Measurements from ENCODE around the gene BICD1. TPM values are rescaled to one million over a fixed set of nuclear protein-coding genes. Genes with fewer than 3 reads are reported as not detected.

Gene BICD1
- polyA plus RNA-seq, 1 of the 3 experiments (the other 2 are of a cell fraction) = 12.1 TPM

GRCh38 chr12:32336261-32336660, 229.6 kb downstream of the BICD1 start:
- DNase-seq = no peak
- POLR2A ChIA-PET = no interaction called here
- WGBS (ENCODE audit: low lambda C conversion rate) = 93% methylated on average over 4 of the region's 4 CpGs

GRCh38 chr12:32343496-32343895, 236.8 kb downstream of the BICD1 start:
- DNase-seq = no peak
- H3K4me2 ChIP-seq = no peak overlapping the region
- no peak overlapping the region for H3K4me3 ChIP-seq (ENCODE audit: low read depth in 2 of 2, low read length in 1 of 2)
- peaks cover 8 to 29% of the 10 kb centered on the region in 2 experiments for H3K36me3 ChIP-seq (replicated peaks in 1 of 2; ENCODE audit: control insufficient read depth in 1 of 2, insufficient read depth in 2 of 2, low read length in 1 of 2)
- 93% methylated on average over 1 of the region's 1 CpG for WGBS (ENCODE audit: low lambda C conversion rate)
- H3K9ac ChIP-seq = no peak overlapping the region
- POLR2A ChIA-PET = no interaction called here
- no peaks in the 10 kb centered on the region for H3K9me2 ChIP-seq
- H3K4me1 ChIP-seq (ENCODE audit: control insufficient read depth in 1 of 2, insufficient read depth in 2 of 2, low read depth in 1 of 2, low read length in 1 of 2) = no peaks in the 10 kb centered on the region
- H3K9me3 ChIP-seq = no peaks in the 10 kb centered on the region
- H3K27ac ChIP-seq (ENCODE audit: low read depth in 2 of 2, low read length in 1 of 2) = no peak overlapping the region; a peak in 1 of 4 replicates
- H3F3A ChIP-seq (replicated peaks; ENCODE audit: insufficient read depth) = no peaks in the 10 kb centered on the region
- no peak overlapping the region for H2AFZ ChIP-seq (ENCODE audit: low read depth)
- CTCF ChIA-PET = no interaction called here
- H3K27me3 ChIP-seq (ENCODE audit: insufficient read depth) = no peaks in the 10 kb centered on the region
- no peaks in the 10 kb centered on the region for H4K20me1 ChIP-seq (ENCODE audit: insufficient read depth)
- H3K79me2 ChIP-seq (ENCODE audit: insufficient read depth) = no peaks in the 10 kb centered on the region
- TF ChIP-seq NFIC (IDR thresholded peaks at IDR 0.05; ENCODE audit: borderline replicate concordance) (no peak), USF2 (IDR thresholded peaks at IDR 0.05; ENCODE audit: borderline replicate concordance, low read depth, low read length) (no peak), YY1 (IDR thresholded peaks at IDR 0.05; ENCODE audit: low read depth) (no peak), FOXM1 (IDR thresholded peaks at IDR 0.05; ENCODE audit: low read depth) (no peak), PBX3 (IDR thresholded peaks at IDR 0.05) (no peak), RFX5 (IDR thresholded peaks at IDR 0.05; ENCODE audit: low read length) (no peak), EP300 (IDR thresholded peaks at IDR 0.05; ENCODE audit: borderline replicate concordance in 1 of 2, low read depth in 1 of 2, low read length in 1 of 2) (no peak), REST (IDR thresholded peaks at IDR 0.05; ENCODE audit: low read depth, low read length) (no peak), CHD2 (IDR thresholded peaks at IDR 0.05; ENCODE audit: low read length, partially characterized antibody) (no peak), TAF1 (IDR thresholded peaks at IDR 0.05; ENCODE audit: borderline replicate concordance, low read depth, low read length) (no peak), CTCF (IDR thresholded peaks at IDR 0.05) (no peak)

More at GRCh38 chr12:32336261-32336660, 229.6 kb downstream of the BICD1 start:
- Histone ChIP-seq H3K4me1 (ENCODE audit: control insufficient read depth in 1 of 2, insufficient read depth in 2 of 2, low read depth in 1 of 2, low read length in 1 of 2) (no peaks in the 10 kb centered on the region), H3K4me3 (ENCODE audit: low read depth in 2 of 2, low read length in 1 of 2) (no peak overlapping the region), H3K9ac (no peak overlapping the region), H3F3A (replicated peaks; ENCODE audit: insufficient read depth) (peaks cover 4% of the 10 kb centered on the region), H3K27me3 (ENCODE audit: insufficient read depth) (no peaks in the 10 kb centered on the region), H3K9me3 (no peaks in the 10 kb centered on the region), H3K36me3 (replicated peaks in 1 of 2; ENCODE audit: control insufficient read depth in 1 of 2, insufficient read depth in 2 of 2, low read length in 1 of 2) (peaks cover 34 to 51% of the 10 kb centered on the region in 2 experiments), H4K20me1 (ENCODE audit: insufficient read depth) (no peaks in the 10 kb centered on the region), H3K4me2 (no peak overlapping the region), H2AFZ (ENCODE audit: low read depth) (no peak overlapping the region), H3K9me2 (no peaks in the 10 kb centered on the region), H3K79me2 (ENCODE audit: insufficient read depth) (no peaks in the 10 kb centered on the region), H3K27ac (ENCODE audit: low read depth in 2 of 2, low read length in 1 of 2) (no peak overlapping the region)
- no peak for TF ChIP-seq EP300 (IDR thresholded peaks at IDR 0.05; ENCODE audit: borderline replicate concordance in 1 of 2, low read depth in 1 of 2, low read length in 1 of 2)
- TF ChIP-seq RXRA (IDR thresholded peaks at IDR 0.05; ENCODE audit: borderline replicate concordance, low read depth) = no peak
- TF ChIP-seq GATA2 (CRISPR knock-in tag; IDR thresholded peaks at IDR 0.05) = no peak
- no peak for TF ChIP-seq FOXJ3 (CRISPR knock-in tag; IDR thresholded peaks at IDR 0.05)
- no peak for TF ChIP-seq YY1 (IDR thresholded peaks at IDR 0.05; ENCODE audit: low read depth)
- TF ChIP-seq TEAD4 (IDR thresholded peaks at IDR 0.05; ENCODE audit: borderline replicate concordance, insufficient read depth) = no peak
- TF ChIP-seq GABPA (IDR thresholded peaks at IDR 0.05; ENCODE audit: low read depth) = no peak
- TF ChIP-seq ZBTB33 (IDR thresholded peaks at IDR 0.05; ENCODE audit: borderline replicate concordance, low read depth) = no peak
- no peak for TF ChIP-seq RCOR1 (IDR thresholded peaks at IDR 0.05; ENCODE audit: low read length)
- no peak for TF ChIP-seq ELF1 (IDR thresholded peaks at IDR 0.05)
- CTCF ChIA-PET = no interaction called here
